ENCODE measurements around the gene TAF11L4.
"Not testable (repeated sequence)": the region's sequence is repeated elsewhere in the genome, so short reads cannot be mapped to it uniquely, and the experiment has no call there.

The TAF11L4 gene

GRCh38 chr5:17521501-17521900, at the start of gene TAF11L4:
TSS of gene TAF11L4 (plus strand) at chr5:17521801.
- not testable (repeated sequence) for H3K9ac ChIP-seq (ENCODE audit: low read depth, low read length); H3K4me1 ChIP-seq (ENCODE audit: control insufficient read depth, insufficient read depth, low read length); H3K36me3 ChIP-seq (ENCODE audit: control insufficient read depth, insufficient read depth, low read length); H3K9me3 ChIP-seq (ENCODE audit: control insufficient read depth, insufficient read depth, low read length); H3K4me3 ChIP-seq (ENCODE audit: low read depth, low read length); H3K27me3 ChIP-seq (ENCODE audit: control insufficient read depth, insufficient read depth, low read length); H3K27ac ChIP-seq (ENCODE audit: low read depth, low read length)

GRCh38 chr5:17475064-17475463, 46.5 kb upstream of the TAF11L4 start:
- H3K27me3 ChIP-seq (ENCODE audit: control insufficient read depth, insufficient read depth, low read length); H3K9ac ChIP-seq (ENCODE audit: low read depth, low read length); H3K27ac ChIP-seq (ENCODE audit: low read depth, low read length); H3K4me1 ChIP-seq (ENCODE audit: control insufficient read depth, insufficient read depth, low read length); H3K4me3 ChIP-seq (ENCODE audit: low read depth, low read length); H3K9me3 ChIP-seq (ENCODE audit: control insufficient read depth, insufficient read depth, low read length); H3K36me3 ChIP-seq (ENCODE audit: control insufficient read depth, insufficient read depth, low read length): not testable (repeated sequence)

GRCh38 chr5:17477043-17477442, 44.6 kb upstream of the TAF11L4 start:
- no peak overlapping the region for H3K4me3 ChIP-seq (ENCODE audit: low read depth, low read length)
- no peak overlapping the region for H3K27ac ChIP-seq (ENCODE audit: low read depth, low read length)
- H3K9me3 ChIP-seq (ENCODE audit: control insufficient read depth, insufficient read depth, low read length), result no peaks in the 10 kb centered on the region
- no peak overlapping the region for H3K9ac ChIP-seq (ENCODE audit: low read depth, low read length)
- no peaks in the 10 kb centered on the region for H3K36me3 ChIP-seq (ENCODE audit: control insufficient read depth, insufficient read depth, low read length)
- H3K27me3 ChIP-seq (ENCODE audit: control insufficient read depth, insufficient read depth, low read length), result no peaks in the 10 kb centered on the region
- H3K4me1 ChIP-seq (ENCODE audit: control insufficient read depth, insufficient read depth, low read length), result peaks cover 6% of the 10 kb centered on the region

GRCh38 chr5:17477573-17478265, 43.9 kb upstream of the TAF11L4 start:
- no peaks in the 10 kb centered on the region for H3K27me3 ChIP-seq (ENCODE audit: control insufficient read depth, insufficient read depth, low read length)
- no peak overlapping the region for H3K27ac ChIP-seq (ENCODE audit: low read depth, low read length)
- H3K36me3 ChIP-seq (ENCODE audit: control insufficient read depth, insufficient read depth, low read length), result no peaks in the 10 kb centered on the region
- no peak overlapping the region for H3K4me3 ChIP-seq (ENCODE audit: low read depth, low read length)
- H3K4me1 ChIP-seq (ENCODE audit: control insufficient read depth, insufficient read depth, low read length), result peaks cover 6% of the 10 kb centered on the region
- no peak overlapping the region for H3K9ac ChIP-seq (ENCODE audit: low read depth, low read length)
- no peaks in the 10 kb centered on the region for H3K9me3 ChIP-seq (ENCODE audit: control insufficient read depth, insufficient read depth, low read length)

- Histone ChIP-seq H3K4me1 (ENCODE audit: control insufficient read depth, insufficient read depth, low read length) (peaks cover 6% of the 10 kb centered on the region), H3K9ac (ENCODE audit: low read depth, low read length) (no peak overlapping the region), H3K4me3 (ENCODE audit: low read depth, low read length) (no peak overlapping the region), H3K36me3 (ENCODE audit: control insufficient read depth, insufficient read depth, low read length) (no peaks in the 10 kb centered on the region), H3K27me3 (ENCODE audit: control insufficient read depth, insufficient read depth, low read length) (no peaks in the 10 kb centered on the region), H3K27ac (ENCODE audit: low read depth, low read length) (no peak overlapping the region), H3K9me3 (ENCODE audit: control insufficient read depth, insufficient read depth, low read length) (no peaks in the 10 kb centered on the region)
Observed at GRCh38 chr5:17481378-17481777, 40.2 kb upstream of the TAF11L4 start.

GRCh38 chr5:17482790-17483189, 38.8 kb upstream of the TAF11L4 start:
- Histone ChIP-seq H3K27ac (ENCODE audit: low read depth, low read length) (no peak overlapping the region), H3K27me3 (ENCODE audit: control insufficient read depth, insufficient read depth, low read length) (no peaks in the 10 kb centered on the region), H3K4me3 (ENCODE audit: low read depth, low read length) (no peak overlapping the region), H3K9ac (ENCODE audit: low read depth, low read length) (no peak overlapping the region), H3K4me1 (ENCODE audit: control insufficient read depth, insufficient read depth, low read length) (peaks cover 6% of the 10 kb centered on the region), H3K36me3 (ENCODE audit: control insufficient read depth, insufficient read depth, low read length) (no peaks in the 10 kb centered on the region), H3K9me3 (ENCODE audit: control insufficient read depth, insufficient read depth, low read length) (no peaks in the 10 kb centered on the region)

- not testable (repeated sequence) for H3K4me1 ChIP-seq (ENCODE audit: control insufficient read depth, insufficient read depth, low read length); H3K9me3 ChIP-seq (ENCODE audit: control insufficient read depth, insufficient read depth, low read length); H3K27ac ChIP-seq (ENCODE audit: low read depth, low read length); H3K4me3 ChIP-seq (ENCODE audit: low read depth, low read length); H3K36me3 ChIP-seq (ENCODE audit: control insufficient read depth, insufficient read depth, low read length); H3K27me3 ChIP-seq (ENCODE audit: control insufficient read depth, insufficient read depth, low read length); H3K9ac ChIP-seq (ENCODE audit: low read depth, low read length)
Observed at GRCh38 chr5:17486464-17487173, 35.0 kb upstream of the TAF11L4 start.

- H3K9ac ChIP-seq (ENCODE audit: low read depth, low read length), result no peak overlapping the region
- H3K4me3 ChIP-seq (ENCODE audit: low read depth, low read length), result no peak overlapping the region
- H3K9me3 ChIP-seq (ENCODE audit: control insufficient read depth, insufficient read depth, low read length), result no peaks in the 10 kb centered on the region
- no peaks in the 10 kb centered on the region for H3K27me3 ChIP-seq (ENCODE audit: control insufficient read depth, insufficient read depth, low read length)
- H3K36me3 ChIP-seq (ENCODE audit: control insufficient read depth, insufficient read depth, low read length), result no peaks in the 10 kb centered on the region
- H3K4me1 ChIP-seq (ENCODE audit: control insufficient read depth, insufficient read depth, low read length), result no peaks in the 10 kb centered on the region
- no peak overlapping the region for H3K27ac ChIP-seq (ENCODE audit: low read depth, low read length)
Observed at GRCh38 chr5:17487174-17487512, 34.5 kb upstream of the TAF11L4 start.

GRCh38 chr5:17491257-17491656, 30.3 kb upstream of the TAF11L4 start:
- not testable (repeated sequence) for H3K27ac ChIP-seq (ENCODE audit: low read depth, low read length); H3K9me3 ChIP-seq (ENCODE audit: control insufficient read depth, insufficient read depth, low read length); H3K9ac ChIP-seq (ENCODE audit: low read depth, low read length); H3K4me1 ChIP-seq (ENCODE audit: control insufficient read depth, insufficient read depth, low read length); H3K4me3 ChIP-seq (ENCODE audit: low read depth, low read length); H3K27me3 ChIP-seq (ENCODE audit: control insufficient read depth, insufficient read depth, low read length); H3K36me3 ChIP-seq (ENCODE audit: control insufficient read depth, insufficient read depth, low read length)

- no peaks in the 10 kb centered on the region for H3K36me3 ChIP-seq (ENCODE audit: control insufficient read depth, insufficient read depth, low read length)
- H3K4me1 ChIP-seq (ENCODE audit: control insufficient read depth, insufficient read depth, low read length), result no peaks in the 10 kb centered on the region
- no peaks in the 10 kb centered on the region for H3K27me3 ChIP-seq (ENCODE audit: control insufficient read depth, insufficient read depth, low read length)
- no peak overlapping the region for H3K9ac ChIP-seq (ENCODE audit: low read depth, low read length)
- no peak overlapping the region for H3K27ac ChIP-seq (ENCODE audit: low read depth, low read length)
- no peak overlapping the region for H3K4me3 ChIP-seq (ENCODE audit: low read depth, low read length)
- H3K9me3 ChIP-seq (ENCODE audit: control insufficient read depth, insufficient read depth, low read length), result no peaks in the 10 kb centered on the region
Observed at GRCh38 chr5:17492770-17493169, 28.8 kb upstream of the TAF11L4 start.

- no peaks in the 10 kb centered on the region for H3K9me3 ChIP-seq (ENCODE audit: control insufficient read depth, insufficient read depth, low read length)
- H3K27me3 ChIP-seq (ENCODE audit: control insufficient read depth, insufficient read depth, low read length), result no peaks in the 10 kb centered on the region
- H3K36me3 ChIP-seq (ENCODE audit: control insufficient read depth, insufficient read depth, low read length), result no peaks in the 10 kb centered on the region
- no peak overlapping the region for H3K27ac ChIP-seq (ENCODE audit: low read depth, low read length)
- H3K4me3 ChIP-seq (ENCODE audit: low read depth, low read length), result no peak overlapping the region
- H3K9ac ChIP-seq (ENCODE audit: low read depth, low read length), result no peak overlapping the region
- H3K4me1 ChIP-seq (ENCODE audit: control insufficient read depth, insufficient read depth, low read length), result no peaks in the 10 kb centered on the region
Observed at GRCh38 chr5:17497446-17497845, 24.2 kb upstream of the TAF11L4 start.

Data from HUES48 (cell line).